Loucy (cell line): ENCODE measurements around the gene MDM4.

Experiments used
- H2AFZ ChIP-seq: fragments of 200-600 bp; sonication (generic); 2 replicates; pipeline ENCODE4 v1.6.0; 2016; ENCODE audit warnings: antibody characterized with exemption, mild to moderate bottlenecking, low read length, moderate library complexity
- H3F3A ChIP-seq: fragments of 200-600 bp; 2 replicates; pipeline ENCODE4 v1.6.0; 2016; ENCODE audit warnings: antibody characterized with exemption, low read depth, mild to moderate bottlenecking
- H3K27me3 ChIP-seq: fragments of 200-600 bp; sonication (generic); 2 replicates; pipeline ENCODE4 v1.6.1; 2014; ENCODE audit warnings: low read length, mild to moderate bottlenecking; ENCODE audit not compliant: insufficient read depth, poor library complexity, severe bottlenecking
- H3K36me3 ChIP-seq: fragments of 200-600 bp; sonication (generic); 2 replicates; pipeline ENCODE4 v1.6.1; 2016; ENCODE audit warnings: low read length; ENCODE audit not compliant: insufficient read depth
- H3K4me1 ChIP-seq: fragments of 200-600 bp; sonication (generic); 2 replicates; pipeline ENCODE4 v1.5.1; 2014; ENCODE audit warnings: low read length, mild to moderate bottlenecking; ENCODE audit not compliant: insufficient read depth, poor library complexity, severe bottlenecking
- H3K4me2 ChIP-seq: fragments of 200-600 bp; sonication (generic); 2 replicates; pipeline ENCODE4 v1.6.0; 2014; ENCODE audit warnings: antibody characterized with exemption, low read length, low read depth, mild to moderate bottlenecking; ENCODE audit not compliant: poor library complexity, severe bottlenecking
- H3K4me3 ChIP-seq: fragments of 200-600 bp; sonication (generic); 2 replicates; pipeline ENCODE4 v1.5.1; 2014; ENCODE audit warnings: low read length, mild to moderate bottlenecking, mixed read lengths; ENCODE audit not compliant: poor library complexity, severe bottlenecking
- H3K79me2 ChIP-seq: fragments of 200-600 bp; sonication (generic); 2 replicates; pipeline ENCODE4 v1.6.1; 2014; ENCODE audit warnings: low read length; ENCODE audit not compliant: insufficient read depth
- H3K9ac ChIP-seq: fragments of 200-600 bp; sonication (generic); 2 replicates; pipeline ENCODE4 v1.6.0; 2014; ENCODE audit warnings: mild to moderate bottlenecking, low read depth, low read length, moderate library complexity; ENCODE audit not compliant: poor library complexity, severe bottlenecking
- H3K9me2 ChIP-seq: fragments of 200-600 bp; sonication (generic); replicated peaks from 2 replicates; pipeline ENCODE4 v1.6.1; 2016; ENCODE audit warnings: low read depth, low read length, mixed read lengths
- H3K9me3 ChIP-seq: fragments of 200-600 bp; sonication (generic); 2 replicates; pipeline ENCODE4 v1.6.1; 2014; ENCODE audit warnings: mild to moderate bottlenecking, antibody characterized with exemption, low read length, low read depth; ENCODE audit not compliant: insufficient read depth
- H4K20me1 ChIP-seq: fragments of 200-600 bp; sonication (generic); 2 replicates; pipeline ENCODE4 v1.6.0; 2014; ENCODE audit warnings: antibody characterized with exemption, low read length, mild to moderate bottlenecking; ENCODE audit not compliant: insufficient read depth, poor library complexity, severe bottlenecking
- EZH2phosphoT487 ChIP-seq: fragments of 200-600 bp; IDR thresholded peaks from 2 replicates; pipeline ENCODE4 v1.6.1; 2018; ENCODE audit warnings: antibody characterized with exemption, mild to moderate bottlenecking, moderate library complexity, borderline replicate concordance
- TF ChIP-seq, protein P1 (sequence below): fragments of 200-600 bp; sonication (generic); conservative IDR thresholded peaks from 2 replicates; pipeline ENCODE4 v1.5.1; 2014; ENCODE audit warnings: mild to moderate bottlenecking, antibody characterized with exemption, low read length

Gene MDM4

GRCh38 chr1:204566583-204566955, 50.4 kb downstream of the MDM4 start:
- Histone ChIP-seq H2AFZ (no peak overlapping the region), H3F3A (no peaks in the 10 kb centered on the region), H3K4me2 (no peak overlapping the region), H3K9me2 (no peaks in the 10 kb centered on the region), H3K9ac (no peak overlapping the region), H3K4me3 (no peak overlapping the region), H3K79me2 (no peaks in the 10 kb centered on the region), H3K4me1 (peaks cover 5% of the 10 kb centered on the region), H3K9me3 (no peaks in the 10 kb centered on the region), H4K20me1 (no peaks in the 10 kb centered on the region), H3K36me3 (no peaks in the 10 kb centered on the region), H3K27me3 (no peaks in the 10 kb centered on the region)
- TF ChIP-seq, protein P1, sequence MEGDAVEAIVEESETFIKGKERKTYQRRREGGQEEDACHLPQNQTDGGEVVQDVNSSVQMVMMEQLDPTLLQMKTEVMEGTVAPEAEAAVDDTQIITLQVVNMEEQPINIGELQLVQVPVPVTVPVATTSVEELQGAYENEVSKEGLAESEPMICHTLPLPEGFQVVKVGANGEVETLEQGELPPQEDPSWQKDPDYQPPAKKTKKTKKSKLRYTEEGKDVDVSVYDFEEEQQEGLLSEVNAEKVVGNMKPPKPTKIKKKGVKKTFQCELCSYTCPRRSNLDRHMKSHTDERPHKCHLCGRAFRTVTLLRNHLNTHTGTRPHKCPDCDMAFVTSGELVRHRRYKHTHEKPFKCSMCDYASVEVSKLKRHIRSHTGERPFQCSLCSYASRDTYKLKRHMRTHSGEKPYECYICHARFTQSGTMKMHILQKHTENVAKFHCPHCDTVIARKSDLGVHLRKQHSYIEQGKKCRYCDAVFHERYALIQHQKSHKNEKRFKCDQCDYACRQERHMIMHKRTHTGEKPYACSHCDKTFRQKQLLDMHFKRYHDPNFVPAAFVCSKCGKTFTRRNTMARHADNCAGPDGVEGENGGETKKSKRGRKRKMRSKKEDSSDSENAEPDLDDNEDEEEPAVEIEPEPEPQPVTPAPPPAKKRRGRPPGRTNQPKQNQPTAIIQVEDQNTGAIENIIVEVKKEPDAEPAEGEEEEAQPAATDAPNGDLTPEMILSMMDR: no peak
- no peak for TF ChIP-seq EZH2phosphoT487

- Histone ChIP-seq H3K9me3 (no peaks in the 10 kb centered on the region), H3K9ac (no peak overlapping the region), H3K4me1 (peaks cover 5% of the 10 kb centered on the region), H3K79me2 (no peaks in the 10 kb centered on the region), H4K20me1 (no peaks in the 10 kb centered on the region), H3K36me3 (no peaks in the 10 kb centered on the region), H3K9me2 (no peaks in the 10 kb centered on the region), H3K27me3 (no peaks in the 10 kb centered on the region), H3K4me2 (no peak overlapping the region), H3K4me3 (no peak overlapping the region), H3F3A (no peaks in the 10 kb centered on the region), H2AFZ (no peak overlapping the region)
- no peak for TF ChIP-seq EZH2phosphoT487
- TF ChIP-seq, protein P1: no peak
These were observed 50.9 kb downstream of the MDM4 start for GRCh38 chr1:204567071-204567470.

- no peak overlapping the region for H3K4me3 ChIP-seq
- H2AFZ ChIP-seq: no peak overlapping the region
- H3K27me3 ChIP-seq: no peaks in the 10 kb centered on the region
- no peaks in the 10 kb centered on the region for H3F3A ChIP-seq
- peaks cover 5% of the 10 kb centered on the region for H3K4me1 ChIP-seq
- no peak for TF ChIP-seq EZH2phosphoT487
- TF ChIP-seq, protein P1: no peak
- no peaks in the 10 kb centered on the region for H3K9me2 ChIP-seq
- no peaks in the 10 kb centered on the region for H3K36me3 ChIP-seq
- no peaks in the 10 kb centered on the region for H3K9me3 ChIP-seq
- H4K20me1 ChIP-seq: no peaks in the 10 kb centered on the region
- H3K79me2 ChIP-seq: no peaks in the 10 kb centered on the region
- no peak overlapping the region for H3K9ac ChIP-seq
- no peak overlapping the region for H3K4me2 ChIP-seq
These were observed 52.5 kb downstream of the MDM4 start for GRCh38 chr1:204568576-204569315.
